ENCODE measurements around the gene ZZZ3. TPM values are rescaled to one million over a fixed set of nuclear protein-coding genes. Genes with fewer than 3 reads are reported as not detected.

The ZZZ3 gene
- total RNA-seq, 1 donor from 2014 or later: 16.5 TPM

Other genes with a start within 250 kb of the ZZZ3 start
- 23.3 TPM for gene USP33, start 77.2 kb upstream of the ZZZ3 start, total RNA-seq
- 8.3 TPM for gene MIGA1, start 97.0 kb upstream of the ZZZ3 start, total RNA-seq
- 0.68 TPM for gene NEXN, start 206.0 kb upstream of the ZZZ3 start, total RNA-seq